ENCODE results near the gene CDH13. TPM values are rescaled to one million over a fixed set of nuclear protein-coding genes. Genes with fewer than 3 reads are reported as not detected.

CDH13 gene
- polyA plus RNA-seq, 1 experiment, result 113 TPM

- POLR2A ChIA-PET, result interaction anchor here (0.6 kb wide), 1 partner anchor 24 kb away, joined by 3 read pairs; no protein-coding TSS in a partner anchor
Measured at GRCh38 chr16:83819361-83819760, 1192.6 kb downstream of the CDH13 start.

GRCh38 chr16:83826146-83826913 is 1199.6 kb downstream of the CDH13 start:
- Histone ChIP-seq H3K27me3 (ENCODE audit: control insufficient read depth, insufficient read depth, low read length) (peaks cover 3% of the 10 kb centered on the region), H3K4me3 (ENCODE audit: low read depth, low read length) (no peak overlapping the region), H3K36me3 (ENCODE audit: control insufficient read depth, insufficient read depth, low read length) (no peaks in the 10 kb centered on the region)
- peak; percentile 93 for TF ChIP-seq CTCF (IDR thresholded peaks at IDR 0.05; ENCODE audit: insufficient read depth, low read depth, low read length)
- ChIA-PET POLR2A (no interaction called here), CTCF (interaction anchor here (0.7 to 3.5 kb wide), 18 partner anchors 8 to 1563 kb away, joined by 3 to 25 read pairs (median 3); no protein-coding TSS in a partner anchor)
- peak; percentile 47 for DNase-seq (ENCODE audit: low read depth)

More at GRCh38 chr16:83819361-83819760, 1192.6 kb downstream of the CDH13 start:
- no peak for TF ChIP-seq CTCF (IDR thresholded peaks at IDR 0.05; ENCODE audit: insufficient read depth, low read depth, low read length)
- CTCF ChIA-PET, result interaction anchor here (1.0 kb wide), 1 partner anchor 107 kb away, joined by 3 read pairs; no protein-coding TSS in a partner anchor
- Histone ChIP-seq H3K27me3 (ENCODE audit: control insufficient read depth, insufficient read depth, low read length) (peaks cover 2% of the 10 kb centered on the region), H3K4me3 (ENCODE audit: low read depth, low read length) (no peak overlapping the region), H3K36me3 (ENCODE audit: control insufficient read depth, insufficient read depth, low read length) (no peaks in the 10 kb centered on the region)
- no peak for DNase-seq (ENCODE audit: low read depth)

DNA sequence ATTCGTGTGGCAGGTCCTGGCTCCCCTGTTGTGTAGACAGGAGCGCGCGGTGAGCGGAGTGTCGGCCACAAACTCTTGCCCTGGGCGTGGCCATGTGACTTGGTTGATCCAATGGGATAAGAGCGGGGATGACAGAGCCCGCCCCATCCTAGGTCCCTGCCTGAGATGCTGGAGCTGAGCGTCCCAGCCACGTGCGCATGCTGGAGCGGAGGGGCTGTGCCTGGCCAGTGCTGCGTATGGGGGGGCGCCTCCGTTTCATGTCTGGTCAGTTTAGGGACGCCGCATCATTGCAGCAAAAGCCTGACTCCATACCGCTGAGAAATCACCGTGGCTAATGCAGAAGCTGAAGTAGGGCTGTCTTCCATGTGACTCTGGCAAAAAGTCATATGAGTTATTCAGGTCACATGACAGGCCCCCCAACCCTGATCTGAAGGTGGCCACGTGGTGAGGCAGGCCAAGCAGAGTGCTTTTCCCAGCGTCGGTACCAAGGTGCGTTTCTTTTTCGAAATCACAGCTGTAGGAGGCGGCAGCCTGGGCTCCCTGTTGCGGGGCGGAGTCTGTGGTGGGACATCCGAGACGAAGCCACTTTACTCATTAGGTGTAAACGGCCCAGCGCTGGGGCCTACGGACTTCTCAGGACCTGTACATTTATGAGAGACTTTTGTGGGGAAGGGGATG is 1203.5 kb downstream of the CDH13 start:
- no peak overlapping the region for H3K4me3 ChIP-seq (ENCODE audit: low read depth, low read length)
- CTCF ChIA-PET, result no interaction called here
- POLR2A ChIA-PET, result no interaction called here
- TF ChIP-seq CTCF (IDR thresholded peaks at IDR 0.05; ENCODE audit: insufficient read depth, low read depth, low read length), result no peak
- no peak for DNase-seq (ENCODE audit: low read depth)
- no peaks in the 10 kb centered on the region for H3K36me3 ChIP-seq (ENCODE audit: control insufficient read depth, insufficient read depth, low read length)
- H3K27me3 ChIP-seq (ENCODE audit: control insufficient read depth, insufficient read depth, low read length), result peaks cover 1% of the 10 kb centered on the region; the same call in 1 of the 2 replicates

GRCh38 chr16:83830769-83831455 is 1204.1 kb downstream of the CDH13 start:
- CTCF ChIA-PET, result no interaction called here
- no peaks in the 10 kb centered on the region for H3K36me3 ChIP-seq (ENCODE audit: control insufficient read depth, insufficient read depth, low read length)
- no peak for TF ChIP-seq CTCF (IDR thresholded peaks at IDR 0.05; ENCODE audit: insufficient read depth, low read depth, low read length)
- DNase-seq (ENCODE audit: low read depth), result no peak
- POLR2A ChIA-PET, result no interaction called here
- no peak overlapping the region for H3K4me3 ChIP-seq (ENCODE audit: low read depth, low read length)
- peaks cover 1% of the 10 kb centered on the region; the same call in 1 of the 2 replicates for H3K27me3 ChIP-seq (ENCODE audit: control insufficient read depth, insufficient read depth, low read length)
